SH-SY5Y (cell line): Measurements from ENCODE around the gene SPATS2L.

ENCODE experiments used
- GATA2 ChIP-seq: IDR thresholded peaks from 2 replicates; pipeline ENCODE4 v1.6.1; 2011; ENCODE audit warnings: mild to moderate bottlenecking, low read depth, low read length
- GATA3 ChIP-seq: IDR thresholded peaks from 2 replicates; pipeline ENCODE4 v1.6.1; 2011; ENCODE audit warnings: low read depth, mild to moderate bottlenecking, low read length, moderate library complexity

DNA sequence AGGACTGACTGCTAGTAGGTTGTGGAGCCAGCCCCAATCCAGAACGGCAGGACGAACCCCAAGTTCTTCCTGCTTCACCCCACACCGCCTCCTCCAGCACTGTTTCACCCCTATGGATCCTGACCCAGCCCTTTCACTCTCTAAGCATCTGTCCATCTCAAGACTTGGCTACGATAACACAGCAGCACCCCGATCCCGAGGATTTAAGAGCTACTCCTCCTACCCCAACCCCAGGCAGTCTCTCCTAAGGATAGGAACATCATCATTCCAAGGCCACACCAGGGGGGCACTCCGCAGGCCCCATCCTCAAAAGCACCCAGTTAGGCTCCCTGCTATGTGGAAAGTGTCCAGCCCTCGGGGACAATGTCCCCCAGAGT, 202.7 kb downstream of the SPATS2L start:
- no peak for TF ChIP-seq GATA2
- TF ChIP-seq GATA3: no peak
